ENCODE results near the gene NTM.

NTM gene

GRCh38 chr11:132115454-132115853 is 745.0 kb downstream of the NTM start (continued):
- no peak for TF ChIP-seq PRDM4 (tag by site-specific recombination; IDR thresholded peaks at IDR 0.05)
- no peak for TF ChIP-seq SCRT2 (tag by site-specific recombination; IDR thresholded peaks at IDR 0.05)
- no peak for TF ChIP-seq ZNF488 (tag by site-specific recombination; IDR thresholded peaks at IDR 0.05)
- no peak for TF ChIP-seq ZIC2 (tag by site-specific recombination; IDR thresholded peaks at IDR 0.05)
- TF ChIP-seq, protein P1, sequence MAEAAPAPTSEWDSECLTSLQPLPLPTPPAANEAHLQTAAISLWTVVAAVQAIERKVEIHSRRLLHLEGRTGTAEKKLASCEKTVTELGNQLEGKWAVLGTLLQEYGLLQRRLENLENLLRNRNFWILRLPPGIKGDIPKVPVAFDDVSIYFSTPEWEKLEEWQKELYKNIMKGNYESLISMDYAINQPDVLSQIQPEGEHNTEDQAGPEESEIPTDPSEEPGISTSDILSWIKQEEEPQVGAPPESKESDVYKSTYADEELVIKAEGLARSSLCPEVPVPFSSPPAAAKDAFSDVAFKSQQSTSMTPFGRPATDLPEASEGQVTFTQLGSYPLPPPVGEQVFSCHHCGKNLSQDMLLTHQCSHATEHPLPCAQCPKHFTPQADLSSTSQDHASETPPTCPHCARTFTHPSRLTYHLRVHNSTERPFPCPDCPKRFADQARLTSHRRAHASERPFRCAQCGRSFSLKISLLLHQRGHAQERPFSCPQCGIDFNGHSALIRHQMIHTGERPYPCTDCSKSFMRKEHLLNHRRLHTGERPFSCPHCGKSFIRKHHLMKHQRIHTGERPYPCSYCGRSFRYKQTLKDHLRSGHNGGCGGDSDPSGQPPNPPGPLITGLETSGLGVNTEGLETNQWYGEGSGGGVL (tag by site-specific recombination; IDR thresholded peaks at IDR 0.05), result no peak

GRCh38 chr11:132116516-132116915 is 746.1 kb downstream of the NTM start:
- no peak overlapping the region for H3K27ac ChIP-seq (ENCODE audit: extremely low read depth, low read depth, low read length)
- no peak overlapping the region for H3K4me3 ChIP-seq (ENCODE audit: low read depth, low read length)
- POLR2A ChIA-PET, result no interaction called here
- no peaks in the 10 kb centered on the region for H3K9me3 ChIP-seq (ENCODE audit: control insufficient read depth, insufficient read depth, low read depth, low read length)
- H3K4me1 ChIP-seq (ENCODE audit: control insufficient read depth, insufficient read depth, low read length), result no peaks in the 10 kb centered on the region
- CTCF ChIA-PET, result no interaction called here
- no peaks in the 10 kb centered on the region for H3K36me3 ChIP-seq (ENCODE audit: control insufficient read depth in 2 of 2, insufficient read depth in 1 of 2, low read length in 2 of 2)
- no peak for TF ChIP-seq SP7 (tag by site-specific recombination; IDR thresholded peaks at IDR 0.05)
- no peak for TF ChIP-seq ZBTB49 (tag by site-specific recombination; IDR thresholded peaks at IDR 0.05; ENCODE audit: low read depth)
- TF ChIP-seq, protein P2, sequence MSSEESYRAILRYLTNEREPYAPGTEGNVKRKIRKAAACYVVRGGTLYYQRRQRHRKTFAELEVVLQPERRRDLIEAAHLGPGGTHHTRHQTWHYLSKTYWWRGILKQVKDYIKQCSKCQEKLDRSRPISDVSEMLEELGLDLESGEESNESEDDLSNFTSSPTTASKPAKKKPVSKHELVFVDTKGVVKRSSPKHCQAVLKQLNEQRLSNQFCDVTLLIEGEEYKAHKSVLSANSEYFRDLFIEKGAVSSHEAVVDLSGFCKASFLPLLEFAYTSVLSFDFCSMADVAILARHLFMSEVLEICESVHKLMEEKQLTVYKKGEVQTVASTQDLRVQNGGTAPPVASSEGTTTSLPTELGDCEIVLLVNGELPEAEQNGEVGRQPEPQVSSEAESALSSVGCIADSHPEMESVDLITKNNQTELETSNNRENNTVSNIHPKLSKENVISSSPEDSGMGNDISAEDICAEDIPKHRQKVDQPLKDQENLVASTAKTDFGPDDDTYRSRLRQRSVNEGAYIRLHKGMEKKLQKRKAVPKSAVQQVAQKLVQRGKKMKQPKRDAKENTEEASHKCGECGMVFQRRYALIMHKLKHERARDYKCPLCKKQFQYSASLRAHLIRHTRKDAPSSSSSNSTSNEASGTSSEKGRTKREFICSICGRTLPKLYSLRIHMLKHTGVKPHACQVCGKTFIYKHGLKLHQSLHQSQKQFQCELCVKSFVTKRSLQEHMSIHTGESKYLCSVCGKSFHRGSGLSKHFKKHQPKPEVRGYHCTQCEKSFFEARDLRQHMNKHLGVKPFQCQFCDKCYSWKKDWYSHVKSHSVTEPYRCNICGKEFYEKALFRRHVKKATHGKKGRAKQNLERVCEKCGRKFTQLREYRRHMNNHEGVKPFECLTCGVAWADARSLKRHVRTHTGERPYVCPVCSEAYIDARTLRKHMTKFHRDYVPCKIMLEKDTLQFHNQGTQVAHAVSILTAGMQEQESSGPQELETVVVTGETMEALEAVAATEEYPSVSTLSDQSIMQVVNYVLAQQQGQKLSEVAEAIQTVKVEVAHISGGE (tag by site-specific recombination; conservative IDR thresholded peaks at IDR 0.05; ENCODE audit: low read depth), result no peak
- no peak for TF ChIP-seq ZNF211 (tag by site-specific recombination; IDR thresholded peaks at IDR 0.05; ENCODE audit: low read depth)
- TF ChIP-seq ZNF529 (tag by site-specific recombination; IDR thresholded peaks at IDR 0.05; ENCODE audit: insufficient replicate concordance), result no peak
- no peak for TF ChIP-seq ZNF223 (tag by site-specific recombination; IDR thresholded peaks at IDR 0.05)
- TF ChIP-seq, protein P3, sequence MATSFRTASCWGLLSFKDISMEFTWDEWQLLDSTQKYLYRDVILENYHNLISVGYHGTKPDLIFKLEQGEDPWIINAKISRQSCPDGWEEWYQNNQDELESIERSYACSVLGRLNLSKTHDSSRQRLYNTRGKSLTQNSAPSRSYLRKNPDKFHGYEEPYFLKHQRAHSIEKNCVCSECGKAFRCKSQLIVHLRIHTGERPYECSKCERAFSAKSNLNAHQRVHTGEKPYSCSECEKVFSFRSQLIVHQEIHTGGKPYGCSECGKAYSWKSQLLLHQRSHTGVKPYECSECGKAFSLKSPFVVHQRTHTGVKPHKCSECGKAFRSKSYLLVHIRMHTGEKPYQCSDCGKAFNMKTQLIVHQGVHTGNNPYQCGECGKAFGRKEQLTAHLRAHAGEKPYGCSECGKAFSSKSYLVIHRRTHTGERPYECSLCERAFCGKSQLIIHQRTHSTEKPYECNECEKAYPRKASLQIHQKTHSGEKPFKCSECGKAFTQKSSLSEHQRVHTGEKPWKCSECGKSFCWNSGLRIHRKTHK (tag by site-specific recombination; IDR thresholded peaks at IDR 0.05), result no peak
- TF ChIP-seq REST (tag by site-specific recombination; IDR thresholded peaks at IDR 0.05), result no peak
- TF ChIP-seq INSM2 (tag by site-specific recombination; IDR thresholded peaks at IDR 0.05), result no peak
- no peak for TF ChIP-seq ZNF629 (tag by site-specific recombination; IDR thresholded peaks at IDR 0.05)
- no peak for TF ChIP-seq ZNF473 (tag by site-specific recombination; IDR thresholded peaks at IDR 0.05)
- TF ChIP-seq ZNF561 (tag by site-specific recombination; IDR thresholded peaks at IDR 0.05; ENCODE audit: borderline replicate concordance), result no peak

Data from HEK293 (cell line).